Neural cell (in vitro differentiated cells): ENCODE measurements around the gene TLE4.

ENCODE experiments used
- CTCF ChIP-seq: fragments of 450-650 bp; IDR thresholded peaks from 2 replicates; pipeline ENCODE4 v1.5.1; 2014; ENCODE audit warnings: antibody characterized with exemption, mild to moderate bottlenecking, moderate library complexity; ENCODE audit not compliant: poor library complexity, severe bottlenecking
- EZH2 ChIP-seq: fragments of 200-600, 300-800 bp; shearing (Covaris generic), sonication (generic); IDR thresholded peaks from 2 replicates; pipeline ENCODE4 v1.6.1; 2014; ENCODE audit warnings: antibody characterized with exemption, low read length, borderline replicate concordance, mild to moderate bottlenecking; ENCODE audit not compliant: insufficient read depth, poor library complexity, severe bottlenecking
- MXI1 ChIP-seq: fragments of 450-650 bp; conservative IDR thresholded peaks from 2 replicates; pipeline ENCODE4 v1.6.1; 2014; ENCODE audit warnings: antibody characterized with exemption, mild to moderate bottlenecking; ENCODE audit not compliant: poor library complexity, severe bottlenecking
- POLR2AphosphoS5 ChIP-seq: IDR thresholded peaks from 2 replicates; pipeline ENCODE4 v1.6.1; 2012

- TF ChIP-seq CTCF (no peak), POLR2AphosphoS5 (no peak), MXI1 (no peak), EZH2 (no peak)
Measured at GRCh38 chr9:79621916-79622575, 50.3 kb downstream of the TLE4 start.
